Motor neuron (in vitro differentiated cells): ENCODE measurements around the gene CPNE9. TPM values are rescaled to one million over a fixed set of nuclear protein-coding genes. Genes with fewer than 3 reads are reported as not detected.

Source experiments
- ATAC-seq, 8 experiments: fragments of 200-7000 bp; cut with Tn5 transposase; replicated peaks in 6 of 8; 2 replicates each; pipeline ENCODE4 v1.8.0; 2021; ENCODE audit warnings: mild to moderate bottlenecking in 8 of 8, moderate library complexity in 8 of 8
- H3K27ac ChIP-seq, 2 donors: fragments of 250-450 bp; sonication (Bioruptor Pico); 2 replicates each; pipeline ENCODE4 v1.9.0; 2021; ENCODE audit warnings: antibody characterized with exemption in 2 of 2, mild to moderate bottlenecking in 2 of 2, moderate library complexity in 1 of 2
- H3K4me1 ChIP-seq, 2 donors: fragments of 250-450 bp; sonication (Bioruptor Pico); replicated peaks in 1 of 2; 2 replicates each; pipeline ENCODE4 v1.6.1; 2021; ENCODE audit warnings: antibody characterized with exemption in 2 of 2, mild to moderate bottlenecking in 2 of 2, moderate library complexity in 1 of 2
- H3K4me3 ChIP-seq, 5 donors: fragments of 250-450 bp; sonication (Bioruptor Pico); 2 replicates each; pipeline ENCODE4 v1.9.0; 2021; ENCODE audit warnings: antibody characterized with exemption in 5 of 5, mild to moderate bottlenecking in 5 of 5, moderate library complexity in 4 of 5
- WGBS, 10 experiments: fragments of 450-650 bp; shearing (Covaris generic); methylation state at CpG; one replicate each; pipeline ENCODE4 v1.0.0; 2022; 5-methylcytosine and 5-hydroxymethylcytosine counted together
- in situ Hi-C, 9 experiments: fragments of 400-800 bp; cut with MboI; loops; one replicate each; pipeline ENCODE4 v1.15.0; 2021; ENCODE audit warnings: low sequenced_read_pairs in 9 of 9, low pct_unique_long_range_greater_than_20kb in 2 of 9; ENCODE audit not compliant: unreplicated experiment in 9 of 9
- total RNA-seq, 8 experiments: library from RNA; unstranded; fragments of 300-600 nt; gene quantifications; 2 replicates each; pipeline versions ENCODE4 v1.2.3 to v1.2.4, GENCODE V29; 2022

CPNE9 gene
- total RNA-seq, 8 experiments from 2014 or later, result 0.14 to 1.4 (median 0.36) TPM; not detected in 2

DNA sequence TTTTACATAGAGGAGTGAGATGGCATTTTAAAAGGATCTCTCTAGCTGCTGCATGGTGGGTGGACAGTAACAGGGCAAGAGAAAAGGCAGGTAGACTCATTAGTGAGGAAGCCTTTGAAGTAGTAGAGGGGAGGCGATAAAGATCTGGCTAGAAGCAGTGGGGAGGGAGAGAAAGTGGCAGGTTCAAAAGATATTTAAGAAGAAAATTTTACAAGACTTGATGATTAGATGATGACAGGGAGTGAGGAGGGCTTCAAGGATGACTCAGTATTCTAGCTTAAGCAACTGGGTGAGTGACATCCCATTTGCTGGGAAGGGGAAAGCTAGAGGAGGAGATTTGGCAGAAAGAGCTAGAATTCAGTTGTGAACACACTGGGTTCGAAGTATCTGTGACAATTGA is 24.1 kb downstream of the CPNE9 start:
- 50 to 100% (median 84%) methylated on average over 1 to 2 of the region's 2 CpGs for WGBS, 10 experiments
- ATAC-seq, result no peak
- Histone ChIP-seq H3K4me1 (peaks cover 4 to 5% of the 10 kb centered on the region in 2 donors), H3K27ac (no peak overlapping the region), H3K4me3 (no peak overlapping the region)
- in situ Hi-C loops, result no loop called here

DNA sequence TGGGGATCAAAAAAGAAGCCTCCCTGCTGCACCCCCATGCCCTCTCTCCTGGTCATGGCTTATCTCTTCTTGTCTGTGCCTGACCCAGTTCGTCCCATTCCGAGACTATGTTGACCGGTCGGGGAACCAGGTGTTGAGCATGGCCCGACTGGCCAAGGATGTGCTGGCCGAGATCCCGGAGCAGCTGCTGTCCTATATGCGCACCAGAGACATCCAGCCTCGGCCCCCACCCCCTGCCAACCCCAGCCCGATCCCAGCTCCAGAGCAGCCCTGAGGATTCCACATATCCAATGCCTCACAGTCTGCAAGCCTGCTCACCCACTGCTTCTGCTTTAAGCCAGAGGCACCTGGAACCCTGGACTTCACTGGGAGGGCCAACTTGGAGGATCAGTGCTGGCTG is 25.8 kb downstream of the CPNE9 start:
- peaks cover 7 to 8% of the 10 kb centered on the region in 2 donors for H3K4me1 ChIP-seq
- 78 to 87% (median 79%) methylated on average over 4 to 6 of the region's 10 CpGs; no CpG with 5 or more reads in 7 of the 10 experiments for WGBS, 10 experiments
- in situ Hi-C loops, result no loop called here
- no peak for ATAC-seq
- H3K27ac ChIP-seq, result no peak overlapping the region
- no peak overlapping the region for H3K4me3 ChIP-seq

DNA sequence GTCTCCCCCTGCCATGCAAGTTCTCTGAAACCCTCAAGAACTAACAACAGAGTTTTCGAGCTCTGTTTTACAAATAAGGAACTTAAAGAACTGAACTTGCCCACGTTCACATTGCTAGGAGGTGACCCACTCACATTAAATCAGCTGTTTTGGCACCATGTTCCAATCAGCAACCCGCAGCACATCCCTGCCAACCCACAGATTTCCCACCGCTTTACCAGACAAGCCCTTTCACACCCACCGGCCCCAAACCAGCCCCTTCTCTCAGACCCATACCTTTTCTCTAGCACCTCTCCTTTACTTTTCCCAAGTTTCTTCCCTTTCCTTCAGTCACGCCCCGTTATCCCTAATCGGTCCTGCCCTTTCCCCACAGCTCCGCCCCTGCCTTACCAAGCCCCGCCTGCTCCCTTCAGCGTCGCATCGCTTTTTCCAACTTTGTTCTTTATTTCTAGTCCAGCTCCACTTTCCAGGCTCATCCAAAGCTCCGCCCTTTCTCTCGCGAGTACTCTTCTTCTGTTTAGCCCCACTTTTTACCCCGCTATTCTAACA is 27.1 kb downstream of the CPNE9 start:
- peaks cover 7 to 8% of the 10 kb centered on the region in 2 donors for H3K4me1 ChIP-seq
- in situ Hi-C loops, result no loop called here
- peak overlapping the region; percentile 64 to 90 (median 84) for H3K4me3 ChIP-seq
- peak; percentile 67 to 82 (median 76) for ATAC-seq
- H3K27ac ChIP-seq, result peak overlapping the region in 1 of 2 donors; percentile 49
- WGBS, 10 experiments, result 0 to 5% (median 0%) methylated on average over 1 to 6 of the region's 17 CpGs; no CpG with 5 or more reads in 1 of the 10 experiments

DNA sequence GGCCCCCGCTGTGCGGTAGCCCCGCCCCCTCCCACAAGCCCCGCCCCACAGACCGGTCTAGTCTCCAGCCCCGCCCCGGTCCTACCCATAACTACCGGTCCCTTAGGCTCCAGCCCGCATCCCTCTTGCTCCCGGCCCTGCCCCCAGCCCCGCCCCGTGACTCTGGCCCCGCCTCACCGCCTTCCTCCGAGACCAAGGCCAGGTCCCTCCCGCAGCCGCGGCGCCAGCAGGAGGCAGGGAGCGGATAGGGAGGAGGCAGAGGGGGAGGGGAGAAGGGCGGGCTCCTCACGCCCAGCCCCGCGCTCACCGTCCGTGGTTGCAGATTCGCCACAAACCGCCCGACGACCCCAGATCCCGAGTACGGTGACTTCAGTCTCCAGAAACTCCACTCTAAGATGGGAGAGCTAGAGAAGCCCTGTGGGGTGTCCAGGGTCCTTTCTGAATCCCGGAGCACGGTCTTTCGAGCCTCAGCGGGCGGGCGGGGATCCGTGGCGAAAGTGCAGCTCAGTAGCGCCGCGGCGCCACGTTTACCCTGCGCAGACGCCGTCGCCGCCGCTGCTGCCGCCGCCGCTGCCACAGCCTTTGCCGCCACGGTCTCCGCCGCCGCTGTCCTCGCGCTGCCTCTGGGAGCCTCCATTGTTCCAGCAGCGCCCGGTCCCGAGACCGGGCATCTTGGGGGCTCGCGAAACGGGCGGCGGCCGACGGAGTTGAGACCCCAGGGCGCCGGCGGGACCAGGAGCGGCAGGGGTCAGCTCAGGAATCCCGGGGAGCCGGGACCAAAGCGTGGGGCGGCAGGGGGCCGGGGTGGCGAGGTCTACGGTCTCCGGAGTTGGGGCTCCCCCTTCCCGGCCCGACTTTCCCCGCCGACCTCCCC is 27.8 kb downstream of the CPNE9 start, which contains the start of gene BRPF1:
BRPF1 (plus strand) TSS at position 530 of the 874 bp plus-strand sequence. CDS start 2,406 bp downstream, outside the sequence.
- 0% methylated on average over 2 of the region's 88 CpGs; no CpG with 5 or more reads in 9 of the 10 experiments for WGBS, 10 experiments
- in situ Hi-C loops, result no loop called here
- peak within 1 kb of the TSS; percentile 100 for H3K27ac ChIP-seq
- H3K4me1 ChIP-seq, result peaks cover 7 to 8% of the 10 kb centered on the region in 2 donors
- ATAC-seq, result peak; percentile 89 to 98 (median 98)
- peak within 1 kb of the TSS; percentile 64 to 90 (median 84) for H3K4me3 ChIP-seq

DNA sequence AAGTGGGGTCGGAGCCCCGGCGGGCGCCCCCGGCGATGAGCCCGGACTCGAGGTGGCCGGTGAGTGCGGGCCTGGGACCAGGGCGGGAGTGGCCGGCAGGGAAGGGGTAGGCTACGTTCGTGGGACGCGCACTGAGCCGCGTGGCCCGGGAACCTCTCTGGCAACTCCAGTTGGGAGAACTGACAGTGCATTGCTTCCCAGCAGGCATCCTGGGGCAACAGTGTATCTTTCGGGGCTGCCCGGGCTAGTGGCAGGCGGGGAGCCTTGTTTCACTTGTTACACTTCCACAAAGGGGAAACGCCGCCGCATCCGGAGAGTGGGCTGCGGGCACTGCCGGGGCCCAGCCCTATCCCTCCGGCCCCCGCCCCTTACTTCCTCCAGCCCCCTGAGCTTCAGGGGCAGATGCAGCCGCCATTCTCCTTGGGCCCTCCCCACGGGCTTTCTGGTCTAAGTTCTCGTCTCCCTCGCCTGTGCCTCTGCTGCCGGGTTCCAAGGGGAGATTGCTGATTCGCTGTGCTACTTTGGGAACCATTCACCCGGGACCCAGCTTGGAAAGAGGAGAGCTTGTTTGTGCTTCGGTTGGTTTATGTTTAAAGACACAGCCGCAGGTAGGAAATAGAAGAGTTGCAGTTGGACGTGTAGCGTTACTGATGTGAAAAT is 28.6 kb downstream of the CPNE9 start:
- ATAC-seq, result peak in 2 of 8 experiments; percentile 4 to 6
- 0 to 22% (median 0%) methylated on average over 3 to 11 of the region's 41 CpGs; no CpG with 5 or more reads in 5 of the 10 experiments for WGBS, 10 experiments
- in situ Hi-C loops, result no loop called here
- Histone ChIP-seq H3K27ac (peak overlapping the region; percentile 100), H3K4me3 (peak overlapping the region; percentile 64 to 90 (median 84)), H3K4me1 (peaks cover 7 to 8% of the 10 kb centered on the region in 2 donors)

DNA sequence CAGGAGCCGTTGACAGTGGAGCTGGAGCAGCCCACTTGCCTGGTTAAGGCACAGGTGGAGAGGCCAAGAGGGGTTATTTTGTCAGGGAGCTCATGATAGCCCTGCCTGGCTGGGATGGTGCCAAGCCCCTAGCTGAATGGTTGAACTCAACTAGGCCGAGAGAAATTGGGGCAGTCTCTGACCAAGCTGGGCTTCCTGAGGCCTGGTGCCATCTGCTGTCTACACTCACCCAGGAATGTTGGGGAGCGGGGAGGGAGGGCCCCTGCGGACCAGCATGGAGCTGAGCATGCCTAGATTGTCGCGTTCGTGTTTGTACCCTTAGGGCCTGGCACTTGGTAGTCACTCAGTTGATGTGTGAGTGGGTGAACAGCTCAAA is 29.1 kb downstream of the CPNE9 start:
- WGBS, 10 experiments, result 33 to 63% (median 51%) methylated on average over 1 to 7 of the region's 7 CpGs; no CpG with 5 or more reads in 4 of the 10 experiments
- H3K4me1 ChIP-seq, result peaks cover 7 to 8% of the 10 kb centered on the region in 2 donors
- peak in 1 of 8 experiments; percentile 1 for ATAC-seq
- H3K4me3 ChIP-seq, result peak overlapping the region; percentile 64 to 90 (median 84)
- H3K27ac ChIP-seq, result no peak overlapping the region
- in situ Hi-C loops, result no loop called here

DNA sequence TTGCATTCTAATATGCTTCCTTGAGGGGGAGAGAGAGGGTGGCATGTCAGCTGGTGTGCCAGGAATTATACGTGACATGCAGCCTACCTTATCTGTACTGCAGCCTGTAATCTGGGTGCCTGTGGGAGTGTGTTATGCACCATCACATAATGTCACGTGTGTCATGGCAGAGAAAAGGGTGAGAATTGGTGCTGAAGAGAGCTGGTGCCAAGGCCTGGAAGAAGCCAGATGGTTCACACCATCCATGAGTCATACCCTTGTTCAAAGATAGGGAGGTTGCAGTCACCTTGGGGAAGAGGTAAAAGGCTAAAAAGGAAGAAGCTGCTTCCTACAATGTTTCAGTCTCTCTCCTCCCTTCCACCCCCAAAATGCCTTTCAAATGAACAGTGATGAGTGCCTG is 33.2 kb downstream of the CPNE9 start:
- Histone ChIP-seq H3K4me3 (no peak overlapping the region), H3K27ac (no peak overlapping the region), H3K4me1 (peaks cover 7 to 8% of the 10 kb centered on the region in 2 donors)
- no peak for ATAC-seq
- 71 to 100% (median 100%) methylated on average over 1 to 2 of the region's 2 CpGs; no CpG with 5 or more reads in 5 of the 10 experiments for WGBS, 10 experiments
- in situ Hi-C loops, result no loop called here

DNA sequence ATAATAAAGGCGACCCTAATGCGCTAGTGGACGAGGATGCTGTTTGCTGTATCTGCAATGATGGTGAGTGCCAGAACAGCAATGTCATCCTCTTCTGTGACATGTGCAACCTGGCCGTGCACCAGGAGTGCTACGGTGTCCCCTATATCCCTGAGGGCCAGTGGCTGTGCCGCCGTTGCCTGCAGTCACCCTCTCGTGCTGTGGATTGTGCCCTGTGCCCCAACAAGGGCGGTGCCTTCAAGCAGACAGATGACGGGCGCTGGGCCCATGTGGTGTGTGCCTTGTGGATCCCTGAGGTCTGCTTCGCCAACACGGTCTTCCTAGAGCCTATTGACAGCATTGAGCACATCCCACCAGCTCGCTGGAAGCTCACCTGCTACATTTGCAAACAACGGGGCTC is 35.5 kb downstream of the CPNE9 start:
- H3K4me1 ChIP-seq, result no peaks in the 10 kb centered on the region
- no peak overlapping the region for H3K4me3 ChIP-seq
- 67 to 92% (median 89%) methylated on average over 2 to 8 of the region's 15 CpGs; no CpG with 5 or more reads in 5 of the 10 experiments for WGBS, 10 experiments
- ATAC-seq, result no peak
- no peak overlapping the region for H3K27ac ChIP-seq
- in situ Hi-C loops, result no loop called here

DNA sequence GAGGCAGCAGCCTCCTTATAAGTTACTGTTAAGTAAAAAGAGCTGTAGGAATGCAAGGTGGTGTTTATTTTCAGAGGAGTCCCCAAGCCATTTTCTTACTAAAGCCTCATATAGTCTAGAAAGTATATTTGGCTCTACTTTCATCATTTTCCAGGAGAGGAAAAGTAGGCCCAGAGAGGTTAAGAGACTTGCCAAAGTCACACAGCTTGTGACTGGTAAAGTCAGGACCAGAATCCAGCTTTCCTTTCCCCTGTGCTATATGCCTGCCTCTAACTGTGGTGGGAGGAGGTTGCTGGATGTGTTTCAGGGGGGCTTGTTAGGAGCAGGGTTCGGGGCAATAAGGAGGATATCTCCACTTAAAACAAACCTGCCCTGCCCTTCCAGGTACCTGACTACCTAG is 38.9 kb downstream of the CPNE9 start:
- Histone ChIP-seq H3K4me1 (no peaks in the 10 kb centered on the region), H3K4me3 (no peak overlapping the region), H3K27ac (no peak overlapping the region)
- ATAC-seq, result no peak
- WGBS, 10 experiments, result 67 to 100% (median 100%) methylated on average over 1 of the region's 1 CpG; no CpG with 5 or more reads in 5 of the 10 experiments
- in situ Hi-C loops, result no loop called here

DNA sequence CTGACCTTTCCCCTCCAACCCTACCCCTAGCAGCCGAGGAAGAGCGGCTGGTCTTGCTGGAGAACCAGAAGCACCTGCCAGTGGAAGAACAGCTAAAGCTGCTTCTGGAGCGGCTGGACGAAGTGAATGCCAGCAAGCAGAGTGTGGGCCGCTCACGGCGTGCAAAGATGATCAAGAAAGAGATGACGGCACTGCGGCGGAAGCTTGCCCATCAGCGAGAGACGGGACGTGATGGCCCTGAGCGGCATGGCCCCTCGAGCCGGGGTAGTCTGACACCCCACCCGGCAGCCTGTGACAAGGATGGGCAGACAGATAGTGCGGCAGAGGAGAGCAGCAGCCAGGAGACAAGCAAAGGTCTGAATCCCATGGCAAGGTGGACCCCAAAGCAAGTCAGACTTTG is 39.9 kb downstream of the CPNE9 start:
- H3K4me3 ChIP-seq, result no peak overlapping the region
- in situ Hi-C loops, result no loop called here
- no peak for ATAC-seq
- H3K4me1 ChIP-seq, result no peaks in the 10 kb centered on the region
- no peak overlapping the region for H3K27ac ChIP-seq
- WGBS, 10 experiments, result 80 to 95% (median 91%) methylated on average over 1 to 6 of the region's 18 CpGs; no CpG with 5 or more reads in 6 of the 10 experiments

DNA sequence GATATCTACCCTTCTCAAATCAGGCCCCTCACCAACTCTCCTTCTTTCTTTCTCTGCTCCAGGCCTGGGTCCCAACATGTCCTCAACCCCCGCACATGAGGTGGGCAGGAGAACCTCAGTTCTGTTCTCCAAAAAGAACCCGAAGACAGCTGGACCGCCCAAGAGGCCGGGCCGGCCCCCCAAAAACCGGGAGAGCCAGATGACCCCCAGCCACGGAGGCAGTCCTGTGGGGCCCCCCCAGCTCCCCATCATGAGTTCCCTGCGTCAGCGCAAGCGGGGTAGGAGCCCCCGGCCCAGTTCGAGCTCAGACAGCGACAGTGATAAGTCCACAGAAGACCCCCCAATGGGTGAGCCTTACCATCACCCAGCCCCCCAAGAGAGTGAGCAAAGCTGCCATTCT is 40.5 kb downstream of the CPNE9 start:
- ATAC-seq, result no peak
- Histone ChIP-seq H3K27ac (no peak overlapping the region), H3K4me3 (no peak overlapping the region), H3K4me1 (peaks cover 3 to 4% of the 10 kb centered on the region in 2 donors)
- in situ Hi-C loops, result no loop called here
- 67 to 100% (median 93%) methylated on average over 1 to 5 of the region's 13 CpGs; no CpG with 5 or more reads in 5 of the 10 experiments for WGBS, 10 experiments

DNA sequence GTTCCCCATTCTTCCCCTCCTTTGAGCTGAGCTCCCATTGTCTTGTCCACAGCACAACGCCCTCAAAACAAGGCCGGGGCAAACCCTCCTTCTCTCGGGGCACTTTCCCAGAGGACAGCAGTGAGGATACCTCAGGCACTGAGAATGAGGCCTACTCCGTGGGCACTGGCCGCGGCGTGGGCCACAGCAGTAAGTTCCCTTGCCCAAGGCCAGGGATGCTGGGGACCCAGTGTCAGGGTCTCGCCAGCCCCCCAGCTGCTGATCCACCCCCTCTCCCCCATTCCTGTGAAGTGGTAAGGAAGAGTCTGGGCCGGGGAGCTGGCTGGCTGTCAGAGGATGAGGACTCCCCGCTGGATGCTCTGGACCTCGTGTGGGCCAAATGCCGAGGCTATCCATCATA is 41.9 kb downstream of the CPNE9 start:
- in situ Hi-C loops, result no loop called here
- 85 to 100% (median 95%) methylated on average over 1 to 5 of the region's 12 CpGs; no CpG with 5 or more reads in 3 of the 10 experiments for WGBS, 10 experiments
- ATAC-seq, result no peak

DNA sequence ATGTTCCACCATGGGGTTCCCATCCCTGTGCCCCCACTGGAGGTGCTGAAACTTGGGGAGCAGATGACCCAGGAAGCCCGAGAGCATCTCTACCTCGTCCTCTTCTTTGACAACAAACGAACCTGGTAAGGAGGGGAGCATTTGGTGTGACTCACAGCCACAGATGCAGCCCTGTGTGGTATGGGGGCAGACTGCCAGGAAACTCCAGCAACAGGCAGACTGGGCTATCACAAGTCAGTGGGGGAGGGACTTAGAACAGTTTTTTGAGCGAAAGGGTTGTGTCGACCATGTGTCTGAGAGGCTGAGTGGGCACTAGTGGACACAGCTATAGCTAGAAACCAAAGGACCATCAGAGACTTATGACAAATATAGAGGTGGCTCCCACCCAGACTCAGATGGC is 42.7 kb downstream of the CPNE9 start:
- in situ Hi-C loops, result no loop called here
- WGBS, 10 experiments, result 40 to 100% (median 96%) methylated on average over 2 to 4 of the region's 5 CpGs; no CpG with 5 or more reads in 6 of the 10 experiments

More for the DNA sequence above, 41.9 kb downstream of the CPNE9 start:
- H3K4me3 ChIP-seq, result no peak overlapping the region
- H3K4me1 ChIP-seq, result peaks cover 3 to 5% of the 10 kb centered on the region in 2 donors
- H3K27ac ChIP-seq, result no peak overlapping the region

More for the DNA sequence above, 42.7 kb downstream of the CPNE9 start:
- Histone ChIP-seq H3K4me1 (peaks cover 3 to 12% of the 10 kb centered on the region in 2 donors), H3K27ac (no peak overlapping the region), H3K4me3 (no peak overlapping the region)
- ATAC-seq, result no peak
